ENCODE data around the gene SNTB2. TPM values are rescaled to one million over a fixed set of nuclear protein-coding genes. Genes with fewer than 3 reads are reported as not detected.

The SNTB2 gene
- polyA plus RNA-seq, 1 of the 3 experiments (the other 2 are of a cell fraction): 13.0 TPM

DNA sequence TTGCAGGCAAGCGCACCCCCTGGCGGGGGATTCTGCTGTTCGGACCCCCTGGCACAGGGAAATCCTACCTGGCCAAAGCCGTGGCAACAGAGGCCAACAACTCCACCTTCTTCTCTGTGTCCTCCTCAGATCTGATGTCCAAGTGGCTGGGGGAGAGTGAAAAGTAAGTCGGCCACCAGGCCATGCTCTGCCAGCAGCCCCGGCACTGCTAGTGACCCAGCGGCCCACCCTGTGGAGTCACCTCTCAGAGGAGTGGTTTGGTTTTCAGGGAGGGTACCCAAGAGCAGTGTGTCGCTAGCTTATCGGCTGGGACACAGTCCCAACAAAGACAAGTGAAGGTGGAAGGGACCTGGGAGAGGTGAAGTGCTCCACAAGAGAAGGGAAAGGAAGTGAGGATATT is 132.4 kb downstream of the SNTB2 start:
- Histone ChIP-seq H4K20me1 (ENCODE audit: insufficient read depth) (peaks cover 33% of the 10 kb centered on the region), H2AFZ (ENCODE audit: low read depth) (no peak overlapping the region), H3K4me2 (no peak overlapping the region), H3K79me2 (ENCODE audit: insufficient read depth) (peaks cover 55% of the 10 kb centered on the region), H3K4me3 (ENCODE audit: low read depth in 2 of 2, low read length in 1 of 2) (no peak overlapping the region), H3K27me3 (ENCODE audit: insufficient read depth) (no peaks in the 10 kb centered on the region), H3K27ac (ENCODE audit: low read depth in 2 of 2, low read length in 1 of 2) (no peak overlapping the region; a peak in 1 of 4 replicates), H3K36me3 (replicated peaks in 1 of 2; ENCODE audit: control insufficient read depth in 1 of 2, insufficient read depth in 2 of 2, low read length in 1 of 2) (peaks cover 44 to 84% of the 10 kb centered on the region in 2 experiments), H3K9me3 (no peaks in the 10 kb centered on the region), H3F3A (replicated peaks; ENCODE audit: insufficient read depth) (peaks cover 5% of the 10 kb centered on the region), H3K9ac (no peak overlapping the region), H3K4me1 (ENCODE audit: control insufficient read depth in 1 of 2, insufficient read depth in 2 of 2, low read depth in 1 of 2, low read length in 1 of 2) (peaks cover 0 to 5% of the 10 kb centered on the region in 2 experiments; a peak in 2 of 4 replicates), H3K9me2 (no peaks in the 10 kb centered on the region)
- 98% methylated on average over 6 of the region's 9 CpGs for WGBS (ENCODE audit: low lambda C conversion rate)
- CTCF ChIA-PET: interaction anchor here (1.0 kb wide), 1 partner anchor 9 kb away, joined by 3 read pairs; no protein-coding TSS in a partner anchor
- no peak for TF ChIP-seq GATA2 (CRISPR knock-in tag; IDR thresholded peaks at IDR 0.05)
- TF ChIP-seq EP300 (IDR thresholded peaks at IDR 0.05; ENCODE audit: borderline replicate concordance in 1 of 2, low read depth in 1 of 2, low read length in 1 of 2): no peak
- POLR2A ChIA-PET: no interaction called here
- no peak for DNase-seq

GRCh38 chr16:69319826-69320739 is 133.1 kb downstream of the SNTB2 start:
- no peak overlapping the region for H3K9ac ChIP-seq
- ChIA-PET CTCF (interaction anchor here (0.8 to 1.6 kb wide), 3 partner anchors 10 to 170 kb away, joined by 3 read pairs; no protein-coding TSS in a partner anchor), POLR2A (no interaction called here)
- 95% methylated on average over 24 of the region's 30 CpGs for WGBS (ENCODE audit: low lambda C conversion rate)
- no peak overlapping the region for H3K4me3 ChIP-seq (ENCODE audit: low read depth in 2 of 2, low read length in 1 of 2)
- H3K4me1 ChIP-seq (ENCODE audit: control insufficient read depth in 1 of 2, insufficient read depth in 2 of 2, low read depth in 1 of 2, low read length in 1 of 2): peaks cover 0 to 13% of the 10 kb centered on the region in 2 experiments; a peak in 2 of 4 replicates
- no peak for DNase-seq
- H3K9me2 ChIP-seq: no peaks in the 10 kb centered on the region
- H3K27me3 ChIP-seq (ENCODE audit: insufficient read depth): no peaks in the 10 kb centered on the region
- peaks cover 45 to 88% of the 10 kb centered on the region in 2 experiments for H3K36me3 ChIP-seq (replicated peaks in 1 of 2; ENCODE audit: control insufficient read depth in 1 of 2, insufficient read depth in 2 of 2, low read length in 1 of 2)
- peaks cover 9% of the 10 kb centered on the region for H3F3A ChIP-seq (replicated peaks; ENCODE audit: insufficient read depth)
- no peak overlapping the region for H3K4me2 ChIP-seq
- H4K20me1 ChIP-seq (ENCODE audit: insufficient read depth): peaks cover 38% of the 10 kb centered on the region
- no peak overlapping the region for H2AFZ ChIP-seq (ENCODE audit: low read depth)
- no peak overlapping the region for H3K27ac ChIP-seq (ENCODE audit: low read depth in 2 of 2, low read length in 1 of 2)
- H3K9me3 ChIP-seq: no peaks in the 10 kb centered on the region
- peaks cover 56% of the 10 kb centered on the region for H3K79me2 ChIP-seq (ENCODE audit: insufficient read depth)
- TF ChIP-seq, protein P1, sequence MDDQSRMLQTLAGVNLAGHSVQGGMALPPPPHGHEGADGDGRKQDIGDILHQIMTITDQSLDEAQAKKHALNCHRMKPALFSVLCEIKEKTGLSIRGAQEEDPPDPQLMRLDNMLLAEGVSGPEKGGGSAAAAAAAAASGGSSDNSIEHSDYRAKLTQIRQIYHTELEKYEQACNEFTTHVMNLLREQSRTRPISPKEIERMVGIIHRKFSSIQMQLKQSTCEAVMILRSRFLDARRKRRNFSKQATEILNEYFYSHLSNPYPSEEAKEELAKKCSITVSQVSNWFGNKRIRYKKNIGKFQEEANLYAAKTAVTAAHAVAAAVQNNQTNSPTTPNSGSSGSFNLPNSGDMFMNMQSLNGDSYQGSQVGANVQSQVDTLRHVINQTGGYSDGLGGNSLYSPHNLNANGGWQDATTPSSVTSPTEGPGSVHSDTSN (IDR thresholded peaks at IDR 0.05): no peak
- TF ChIP-seq MEF2A (IDR thresholded peaks at IDR 0.05; ENCODE audit: borderline replicate concordance, low read depth) (no peak), EZH2phosphoT487 (IDR thresholded peaks at IDR 0.05; ENCODE audit: borderline replicate concordance, low read depth) (no peak), REST (IDR thresholded peaks at IDR 0.05; ENCODE audit: low read depth, low read length) (no peak), RAD21 (IDR thresholded peaks at IDR 0.05; ENCODE audit: low read length) (no peak), YY1 (IDR thresholded peaks at IDR 0.05; ENCODE audit: low read depth) (no peak), USF1 (IDR thresholded peaks at IDR 0.05; ENCODE audit: borderline replicate concordance, low read depth) (no peak), RCOR1 (IDR thresholded peaks at IDR 0.05; ENCODE audit: low read length) (no peak), TEAD4 (IDR thresholded peaks at IDR 0.05; ENCODE audit: borderline replicate concordance, insufficient read depth) (no peak), GATA2 (CRISPR knock-in tag; IDR thresholded peaks at IDR 0.05) (no peak), MXI1 (IDR thresholded peaks at IDR 0.05; ENCODE audit: low read depth, low read length) (no peak), CHD2 (IDR thresholded peaks at IDR 0.05; ENCODE audit: low read length, partially characterized antibody) (no peak), CTCF (IDR thresholded peaks at IDR 0.05) (no peak), MAX (IDR thresholded peaks at IDR 0.05; ENCODE audit: low read depth) (no peak), RXRA (IDR thresholded peaks at IDR 0.05; ENCODE audit: borderline replicate concordance, low read depth) (no peak), GABPA (IDR thresholded peaks at IDR 0.05; ENCODE audit: low read depth) (no peak)

All from SK-N-SH (cell line).